Sigmoid colon (tissue), 4 donors: ENCODE measurements around the gene HDAC4.

Experiments used
- EP300 ChIP-seq, 4 donors: sonication (generic); formaldehyde crosslinking; IDR thresholded peaks; one replicate each; pipeline ENCODE4 v1.6.1; 2017; ENCODE audit warnings: antibody characterized with exemption in 4 of 4
- POLR2A ChIP-seq, 2 donors: fragments of 450-650 bp; IDR thresholded peaks; one replicate each; pipeline ENCODE4 v1.6.1; 2016; ENCODE audit warnings: antibody characterized with exemption in 2 of 2, mild to moderate bottlenecking in 2 of 2, moderate library complexity in 2 of 2
- POLR2AphosphoS5 ChIP-seq, 4 donors: sonication (generic); formaldehyde crosslinking; IDR thresholded peaks; one replicate each; pipeline ENCODE4 v1.6.1; 2017; ENCODE audit warnings: antibody characterized with exemption in 4 of 4
- TF ChIP-seq, protein P1 (sequence below), 4 experiments: fragments of 450-650 bp in 3 of 4; fragments of 200-600 bp in 1 of 4; IDR thresholded peaks; one replicate each; pipeline ENCODE4 v1.5.1; 2016 to 2019; ENCODE audit warnings: antibody characterized with exemption in 4 of 4, mild to moderate bottlenecking in 3 of 4, moderate library complexity in 2 of 4

GRCh38 chr2:239411117-239411516, 10.3 kb upstream of the HDAC4 start:
- TF ChIP-seq POLR2A (IDR thresholded peaks at IDR 0.05) (no peak), EP300 (IDR thresholded peaks at IDR 0.05) (no peak), POLR2AphosphoS5 (IDR thresholded peaks at IDR 0.05) (no peak)
- TF ChIP-seq, protein P1, sequence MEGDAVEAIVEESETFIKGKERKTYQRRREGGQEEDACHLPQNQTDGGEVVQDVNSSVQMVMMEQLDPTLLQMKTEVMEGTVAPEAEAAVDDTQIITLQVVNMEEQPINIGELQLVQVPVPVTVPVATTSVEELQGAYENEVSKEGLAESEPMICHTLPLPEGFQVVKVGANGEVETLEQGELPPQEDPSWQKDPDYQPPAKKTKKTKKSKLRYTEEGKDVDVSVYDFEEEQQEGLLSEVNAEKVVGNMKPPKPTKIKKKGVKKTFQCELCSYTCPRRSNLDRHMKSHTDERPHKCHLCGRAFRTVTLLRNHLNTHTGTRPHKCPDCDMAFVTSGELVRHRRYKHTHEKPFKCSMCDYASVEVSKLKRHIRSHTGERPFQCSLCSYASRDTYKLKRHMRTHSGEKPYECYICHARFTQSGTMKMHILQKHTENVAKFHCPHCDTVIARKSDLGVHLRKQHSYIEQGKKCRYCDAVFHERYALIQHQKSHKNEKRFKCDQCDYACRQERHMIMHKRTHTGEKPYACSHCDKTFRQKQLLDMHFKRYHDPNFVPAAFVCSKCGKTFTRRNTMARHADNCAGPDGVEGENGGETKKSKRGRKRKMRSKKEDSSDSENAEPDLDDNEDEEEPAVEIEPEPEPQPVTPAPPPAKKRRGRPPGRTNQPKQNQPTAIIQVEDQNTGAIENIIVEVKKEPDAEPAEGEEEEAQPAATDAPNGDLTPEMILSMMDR (IDR thresholded peaks at IDR 0.05) = no peak
